HG02623 (cell line): ENCODE measurements around the gene EDC4.
"Not testable (repeated sequence)": the region's sequence is repeated elsewhere in the genome, so short reads cannot be mapped to it uniquely, and the experiment has no call there.

ENCODE experiments used
- ATAC-seq: cut with Tn5 transposase; IDR thresholded peaks from one replicate; pipeline ENCODE4 v1.9.1; 2021; ENCODE audit warnings: moderate library complexity; ENCODE audit not compliant: unreplicated experiment

The EDC4 gene

DNA sequence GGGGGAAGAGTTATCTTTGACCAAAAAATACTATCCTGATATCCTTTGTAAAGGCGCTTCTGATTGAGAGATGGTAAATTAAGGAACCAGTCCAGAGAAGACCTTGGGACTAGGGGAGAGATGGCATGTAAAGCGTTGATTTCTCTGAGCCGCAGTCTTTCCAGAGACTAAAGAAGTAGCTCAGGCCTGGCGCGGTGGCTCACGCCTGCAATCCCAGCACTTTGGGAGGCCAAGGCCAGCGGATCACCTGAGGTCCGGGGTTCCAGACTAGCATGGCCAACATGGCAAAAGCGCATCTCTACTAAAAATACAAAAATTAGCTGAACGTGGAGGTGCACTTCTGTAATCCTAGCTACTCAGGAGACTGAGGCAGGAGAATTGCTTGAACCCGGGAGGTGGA is 24.7 kb upstream of the EDC4 start:
- ATAC-seq, result no peak

GRCh38 chr16:67853670-67854069 is 19.2 kb upstream of the EDC4 start:
- ATAC-seq, result no peak

DNA sequence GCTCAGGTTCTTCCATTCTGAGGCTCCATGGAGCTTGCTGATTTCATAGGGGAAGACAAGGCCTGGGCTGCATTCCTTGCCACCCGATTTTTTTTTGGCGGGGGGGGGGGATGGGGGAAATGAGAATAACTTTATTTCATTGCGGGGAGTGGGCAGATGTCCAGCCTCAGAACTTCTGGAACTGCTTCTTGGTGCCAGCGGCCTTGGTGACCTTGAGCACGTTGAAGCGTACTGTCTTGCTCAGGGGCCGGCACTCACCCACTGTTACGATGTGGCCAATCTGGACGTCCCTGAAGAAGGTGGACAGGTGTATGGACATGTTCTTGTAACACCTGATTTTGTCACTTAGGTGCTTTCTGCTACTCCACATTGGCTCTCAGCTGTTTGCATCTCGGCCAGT is 17.1 kb upstream of the EDC4 start:
- no peak for ATAC-seq

- ATAC-seq, result no peak
These were observed 15.8 kb upstream of the EDC4 start for GRCh38 chr16:67856927-67857546.

GRCh38 chr16:67857547-67858233 is 15.2 kb upstream of the EDC4 start:
- no peak for ATAC-seq

- no peak for ATAC-seq
These were observed 14.4 kb upstream of the EDC4 start for GRCh38 chr16:67858500-67858899.

GRCh38 chr16:67860589-67861398 is 12.1 kb upstream of the EDC4 start:
- ATAC-seq, result no peak

- no peak for ATAC-seq
These were observed 11.0 kb upstream of the EDC4 start for GRCh38 chr16:67861877-67862276.

GRCh38 chr16:67862623-67863583 is 9.9 kb upstream of the EDC4 start:
- ATAC-seq, result no peak

- ATAC-seq, result not testable (repeated sequence)
These were observed 8.8 kb upstream of the EDC4 start for GRCh38 chr16:67864044-67864443.

- no peak for ATAC-seq
These were observed 8.3 kb upstream of the EDC4 start for GRCh38 chr16:67864594-67864993.

- ATAC-seq, result no peak
These were observed 7.5 kb upstream of the EDC4 start for GRCh38 chr16:67865318-67865717.

GRCh38 chr16:67868290-67868689 is 4.6 kb upstream of the EDC4 start:
- ATAC-seq, result no peak

DNA sequence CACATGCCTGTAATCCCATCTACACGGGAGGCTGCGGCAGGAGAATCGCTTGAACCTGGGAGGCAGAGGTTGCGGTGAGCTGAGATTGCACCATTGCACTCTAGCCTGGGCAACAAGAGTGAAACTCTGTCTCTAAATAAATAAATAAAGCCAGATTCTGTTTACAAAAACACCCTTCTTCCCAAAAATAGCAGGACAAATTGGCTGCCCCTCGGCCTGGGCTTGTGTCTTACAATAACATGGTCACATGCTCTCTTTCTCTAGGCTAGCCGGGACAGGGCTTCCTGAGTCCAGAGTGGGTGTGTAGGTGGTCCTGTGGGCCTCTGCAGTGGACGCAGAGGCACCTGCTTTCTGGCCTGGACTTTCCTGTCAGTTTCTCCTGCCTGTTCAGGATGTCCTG is 3.2 kb upstream of the EDC4 start:
- no peak for ATAC-seq

GRCh38 chr16:67871256-67871655 is 1.6 kb upstream of the EDC4 start:
- no peak for ATAC-seq

- ATAC-seq, result no peak
These were observed 671 bp upstream of the EDC4 start for GRCh38 chr16:67872131-67872630.

GRCh38 chr16:67873435-67874370 is 851 bp downstream of the EDC4 start:
- no peak for ATAC-seq

GRCh38 chr16:67874372-67874771 is 1.5 kb downstream of the EDC4 start:
- ATAC-seq, result no peak

DNA sequence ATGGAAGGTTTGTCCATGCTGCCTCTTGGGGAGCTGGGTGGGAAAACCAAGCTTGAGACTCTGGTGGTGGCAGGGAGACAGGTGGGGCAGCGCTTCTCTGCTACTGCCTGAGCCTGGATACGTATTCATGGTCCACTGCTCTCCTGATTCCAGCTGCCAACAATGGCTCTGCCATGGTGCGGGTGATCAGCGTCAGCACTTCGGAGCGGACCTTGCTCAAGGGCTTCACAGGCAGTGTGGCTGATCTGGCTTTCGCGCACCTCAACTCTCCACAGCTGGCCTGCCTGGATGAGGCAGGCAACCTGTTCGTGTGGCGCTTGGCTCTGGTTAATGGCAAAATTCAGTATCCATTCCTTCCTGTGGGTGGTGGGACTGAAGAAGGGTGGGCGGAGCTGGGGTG is 4.2 kb downstream of the EDC4 start:
- no peak for ATAC-seq

DNA sequence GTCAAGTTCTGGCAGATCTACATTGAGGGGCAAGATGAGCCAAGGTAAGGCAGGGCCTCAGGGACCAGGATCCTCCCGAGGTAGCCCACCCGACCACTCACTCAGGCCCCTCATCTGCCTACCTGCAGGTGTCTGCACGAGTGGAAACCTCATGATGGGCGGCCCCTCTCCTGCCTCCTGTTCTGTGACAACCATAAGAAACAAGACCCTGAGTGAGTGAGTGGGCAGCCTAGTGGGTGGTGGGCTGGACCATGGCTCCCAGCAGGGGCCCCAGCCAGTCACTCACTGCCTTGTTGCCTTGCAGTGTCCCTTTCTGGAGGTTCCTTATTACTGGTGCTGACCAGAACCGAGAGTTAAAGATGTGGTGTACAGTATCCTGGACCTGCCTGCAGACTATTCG is 5.4 kb downstream of the EDC4 start:
- no peak for ATAC-seq
